M059J (cell line): ENCODE results near the gene ADD2. TPM values are rescaled to one million over a fixed set of nuclear protein-coding genes. Genes with fewer than 3 reads are reported as not detected.
"Not testable (repeated sequence)": the region's sequence is repeated elsewhere in the genome, so short reads cannot be mapped to it uniquely, and the experiment has no call there.

ENCODE experiments used
- DNase-seq: peaks from one replicate; pipeline ENCODE4 v3.0.0-alpha.2; 2012; ENCODE audit warnings: low read depth
- total RNA-seq: library from RNA; depleted of rRNA; stranded (reverse); fragments of >200 nt; shearing (Covaris generic); gene quantifications from 2 replicates; pipeline ENCODE4 v1.2.3, GENCODE V29; 2014

ADD2 gene
- total RNA-seq, 1 experiment from 2014 or later, result 6.9 TPM

GRCh38 chr2:70641263-70641784 is 126.7 kb downstream of the ADD2 start:
- peak; percentile 70 for DNase-seq

- DNase-seq, result no peak
These were observed 128.1 kb downstream of the ADD2 start for GRCh38 chr2:70639841-70640436.

GRCh38 chr2:70638561-70638960 is 129.4 kb downstream of the ADD2 start:
- no peak for DNase-seq

- no peak for DNase-seq
These were observed 134.5 kb downstream of the ADD2 start for GRCh38 chr2:70633508-70633907.

GRCh38 chr2:70632966-70633365 is 135.0 kb downstream of the ADD2 start:
- DNase-seq, result no peak

GRCh38 chr2:70632388-70632787 is 135.6 kb downstream of the ADD2 start:
- no peak for DNase-seq

- DNase-seq, result no peak
These were observed 137.2 kb downstream of the ADD2 start for GRCh38 chr2:70630761-70631160.

- DNase-seq, result peak; percentile 27
These were observed 140.6 kb downstream of the ADD2 start for GRCh38 chr2:70627211-70627898.

GRCh38 chr2:70626254-70626990 is 141.6 kb downstream of the ADD2 start:
- no peak for DNase-seq

- not testable (repeated sequence) for DNase-seq
These were observed 146.5 kb downstream of the ADD2 start for GRCh38 chr2:70621536-70621935.

GRCh38 chr2:70620020-70620419 is 148.0 kb downstream of the ADD2 start:
- no peak for DNase-seq

- DNase-seq, result no peak
These were observed 148.8 kb downstream of the ADD2 start for GRCh38 chr2:70619167-70619566.

GRCh38 chr2:70616168-70616694 is 151.8 kb downstream of the ADD2 start:
- DNase-seq, result no peak

GRCh38 chr2:70615222-70615621 is 152.8 kb downstream of the ADD2 start:
- DNase-seq, result peak; percentile 36

- DNase-seq, result no peak
These were observed 154.5 kb downstream of the ADD2 start for GRCh38 chr2:70613521-70613920.

GRCh38 chr2:70612574-70612973 is 155.4 kb downstream of the ADD2 start:
- DNase-seq, result no peak

GRCh38 chr2:70608373-70608772 is 159.6 kb downstream of the ADD2 start:
- peak; percentile 69 for DNase-seq

GRCh38 chr2:70607121-70607561 is 160.9 kb downstream of the ADD2 start:
- peak; percentile 98 for DNase-seq
